Choroid plexus epithelial cell (primary cell): Measurements from ENCODE around the gene RBM20.

Experiments used
- DNase-seq: peaks from one replicate; pipeline ENCODE4 v3.0.0-alpha.2; 2010; ENCODE audit warnings: low read depth
- H3K4me3 ChIP-seq: 2 replicates; pipeline ENCODE4 v1.5.1; 2011; ENCODE audit warnings: low read depth, mild to moderate bottlenecking, control low read depth, low read length, moderate library complexity
- TF ChIP-seq, protein P1 (sequence below): conservative IDR thresholded peaks from 2 replicates; pipeline ENCODE4 v1.5.1; 2011; ENCODE audit warnings: low read depth, mild to moderate bottlenecking, control low read depth, inconsistent platforms, low read length, moderate library complexity

RBM20 gene

DNA sequence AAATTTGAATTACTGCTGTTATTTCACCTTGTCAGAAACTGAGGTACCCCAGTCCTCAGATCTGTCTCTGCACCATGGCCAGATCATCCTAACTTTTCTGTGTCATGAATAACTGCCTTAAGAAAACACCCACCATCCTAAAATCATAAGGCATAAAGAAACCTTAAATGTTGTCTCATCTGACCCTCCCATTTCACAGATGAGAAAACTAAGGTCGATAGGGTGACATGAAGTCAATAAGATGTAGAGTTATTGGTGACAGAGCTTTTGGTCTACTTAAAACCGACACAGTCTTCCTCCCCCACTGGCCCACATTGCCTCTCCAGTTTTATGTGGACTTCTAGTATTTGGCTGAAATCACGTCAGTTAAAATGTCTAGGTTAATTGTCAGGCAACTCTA lies 126.1 kb downstream of the RBM20 start:
- no peak for DNase-seq
- TF ChIP-seq, protein P1, sequence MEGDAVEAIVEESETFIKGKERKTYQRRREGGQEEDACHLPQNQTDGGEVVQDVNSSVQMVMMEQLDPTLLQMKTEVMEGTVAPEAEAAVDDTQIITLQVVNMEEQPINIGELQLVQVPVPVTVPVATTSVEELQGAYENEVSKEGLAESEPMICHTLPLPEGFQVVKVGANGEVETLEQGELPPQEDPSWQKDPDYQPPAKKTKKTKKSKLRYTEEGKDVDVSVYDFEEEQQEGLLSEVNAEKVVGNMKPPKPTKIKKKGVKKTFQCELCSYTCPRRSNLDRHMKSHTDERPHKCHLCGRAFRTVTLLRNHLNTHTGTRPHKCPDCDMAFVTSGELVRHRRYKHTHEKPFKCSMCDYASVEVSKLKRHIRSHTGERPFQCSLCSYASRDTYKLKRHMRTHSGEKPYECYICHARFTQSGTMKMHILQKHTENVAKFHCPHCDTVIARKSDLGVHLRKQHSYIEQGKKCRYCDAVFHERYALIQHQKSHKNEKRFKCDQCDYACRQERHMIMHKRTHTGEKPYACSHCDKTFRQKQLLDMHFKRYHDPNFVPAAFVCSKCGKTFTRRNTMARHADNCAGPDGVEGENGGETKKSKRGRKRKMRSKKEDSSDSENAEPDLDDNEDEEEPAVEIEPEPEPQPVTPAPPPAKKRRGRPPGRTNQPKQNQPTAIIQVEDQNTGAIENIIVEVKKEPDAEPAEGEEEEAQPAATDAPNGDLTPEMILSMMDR: no peak
- no peak overlapping the region for H3K4me3 ChIP-seq

- no peak for DNase-seq
- TF ChIP-seq, protein P1: no peak
These were observed 127.3 kb downstream of the RBM20 start for GRCh38 chr10:110771486-110771885.

DNA sequence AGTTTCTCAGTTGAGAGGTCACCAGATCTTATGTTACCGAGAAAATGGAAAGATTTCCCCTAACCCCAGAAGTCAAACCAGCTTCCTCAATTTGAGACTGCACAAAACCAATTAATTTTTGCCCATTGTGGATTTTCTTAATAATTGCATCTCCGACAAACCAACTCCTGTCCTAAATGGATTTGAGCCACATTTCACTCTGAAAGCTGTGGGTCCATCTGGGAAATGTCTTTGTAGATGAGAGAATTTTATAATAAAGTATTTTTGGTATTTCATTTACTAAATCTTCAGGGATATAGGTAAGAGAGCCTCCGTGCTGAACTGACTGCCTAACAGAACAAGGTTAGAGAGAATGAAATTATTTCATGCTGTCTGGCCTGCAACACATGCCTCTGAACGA lies 127.9 kb downstream of the RBM20 start:
- no peak for DNase-seq
- TF ChIP-seq, protein P1: no peak

More at GRCh38 chr10:110771486-110771885, 127.3 kb downstream of the RBM20 start:
- H3K4me3 ChIP-seq: no peak overlapping the region

DNA sequence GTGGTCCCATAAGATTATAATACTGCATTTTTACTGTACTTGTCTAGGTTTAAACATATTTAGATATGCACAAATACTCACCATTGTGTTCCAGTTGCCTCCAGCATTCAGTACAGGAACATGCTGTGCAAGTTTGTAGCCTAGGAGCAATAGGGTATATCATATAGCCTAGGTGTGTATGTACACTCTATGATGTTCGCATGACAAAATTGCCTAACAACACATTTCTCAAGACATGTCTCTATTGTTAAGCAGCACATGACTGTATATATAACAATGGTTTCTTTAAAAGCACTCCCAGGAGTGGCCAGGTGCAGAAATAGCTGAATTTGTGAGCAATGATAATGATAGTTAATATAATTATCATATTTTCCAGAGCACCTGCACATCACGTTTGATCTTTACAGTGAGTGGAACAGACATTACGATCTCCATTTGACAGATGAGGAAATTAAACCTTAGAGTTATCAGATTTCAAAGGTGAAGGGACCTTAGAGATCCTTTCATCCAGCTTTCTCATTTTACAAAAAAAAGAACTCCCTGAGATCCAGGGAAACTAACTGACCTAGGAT lies 128.4 kb downstream of the RBM20 start:
- TF ChIP-seq, protein P1: no peak
- no peak for DNase-seq
- H3K4me3 ChIP-seq: no peak overlapping the region

More for the DNA sequence above, 127.9 kb downstream of the RBM20 start:
- H3K4me3 ChIP-seq: no peak overlapping the region

DNA sequence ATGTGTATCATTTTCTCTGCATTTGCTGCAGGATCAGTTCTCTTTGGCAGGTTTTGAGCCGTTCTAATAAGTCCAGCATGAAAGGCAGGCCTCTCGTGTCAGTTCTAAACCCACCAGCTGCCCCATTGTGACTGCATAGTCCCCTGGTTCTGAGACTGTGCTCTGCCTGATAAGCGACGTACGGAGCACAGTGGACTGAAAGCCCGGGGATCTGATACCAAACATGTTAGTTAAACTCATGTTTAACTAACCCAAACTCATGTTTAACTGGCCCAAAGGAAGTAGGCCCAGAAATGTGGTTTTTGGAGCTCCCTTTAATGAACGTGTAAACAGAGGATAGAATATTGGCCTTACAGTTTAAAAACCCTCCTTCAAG lies 129.5 kb downstream of the RBM20 start:
- TF ChIP-seq, protein P1: no peak
- DNase-seq: no peak
- no peak overlapping the region for H3K4me3 ChIP-seq

DNA sequence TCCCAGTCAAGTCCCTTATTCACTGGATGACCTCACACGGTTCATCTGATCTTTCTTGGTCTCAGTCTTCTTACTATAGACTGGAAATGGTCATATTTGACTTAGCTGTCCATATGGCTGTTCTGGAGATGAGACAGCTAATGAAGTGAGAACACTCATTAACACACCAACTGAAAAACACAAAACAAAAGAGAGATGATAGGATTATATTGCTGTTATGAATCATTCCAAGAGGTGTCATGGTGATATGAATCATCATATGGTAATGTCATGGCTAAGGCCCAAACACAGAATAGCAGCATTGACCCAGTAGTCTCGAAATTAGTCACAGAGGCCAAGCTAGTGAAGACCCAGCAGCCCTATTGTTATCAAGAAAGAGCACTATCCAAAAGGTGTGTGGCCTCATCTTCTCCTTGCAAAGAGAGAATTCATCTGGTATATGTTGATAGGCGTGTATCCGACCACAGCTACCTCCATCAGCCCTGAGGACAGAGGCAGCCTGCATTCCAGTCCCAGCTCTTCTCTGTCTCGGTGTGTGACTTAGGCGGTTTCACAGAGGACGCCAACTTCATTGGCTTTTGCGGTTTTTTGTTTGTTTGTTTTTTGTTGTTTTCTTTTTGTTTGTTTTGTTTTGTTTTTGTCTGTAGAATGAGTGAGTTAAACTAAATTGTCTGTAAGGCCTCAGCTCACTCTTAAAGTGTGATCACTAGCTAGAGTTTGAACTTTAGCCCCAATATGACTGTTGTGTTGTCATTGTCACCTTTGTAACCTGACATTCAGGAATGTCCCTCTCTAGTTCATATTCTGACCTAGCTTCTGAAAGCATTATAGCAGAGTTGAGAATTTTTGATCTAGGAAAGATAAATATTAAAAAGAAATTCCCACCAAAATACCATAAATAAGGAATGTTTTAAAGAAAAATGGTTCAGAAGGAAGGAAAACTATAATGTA lies 130.2 kb downstream of the RBM20 start:
- peak; percentile 76 for DNase-seq
- H3K4me3 ChIP-seq: no peak overlapping the region
- TF ChIP-seq, protein P1: no peak
